SK-N-SH treated with all-trans-retinoic acid at 6 μM for 48 hours (cell line): ENCODE results near the gene KRTAP5-8.

ENCODE experiments used
- ATAC-seq: fragments of 200-7000 bp; cut with Tn5 transposase; 3 replicates; pipeline ENCODE4 v1.9.1; 2020; ENCODE audit warnings: mild to moderate bottlenecking, moderate library complexity
- ARNTL ChIP-seq: fragments of 450-650 bp; formaldehyde crosslinking; IDR thresholded peaks from 2 replicates; pipeline ENCODE4 v1.5.0; 2020; ENCODE audit warnings: low read depth, mild to moderate bottlenecking, moderate library complexity, borderline replicate concordance
- BACH2 ChIP-seq: fragments of 250-450 bp; sonication (Bioruptor Pico); IDR thresholded peaks from 2 replicates; pipeline ENCODE4 v1.9.0; 2021; ENCODE audit warnings: mild to moderate bottlenecking, borderline replicate concordance
- CSDC2 ChIP-seq: fragments of 250-450 bp; sonication (Bioruptor Pico); IDR thresholded peaks from 2 replicates; pipeline ENCODE4 v1.5.0; 2020; ENCODE audit warnings: mild to moderate bottlenecking, moderate library complexity
- ESRRG ChIP-seq: fragments of 250-450 bp; sonication (Bioruptor Pico); IDR thresholded peaks from 2 replicates; pipeline ENCODE4 v1.6.1; 2021; ENCODE audit warnings: mild to moderate bottlenecking
- GLIS3 ChIP-seq: fragments of 250-450 bp; sonication (Bioruptor Pico); IDR thresholded peaks from 2 replicates; pipeline ENCODE4 v1.5.0; 2020; ENCODE audit warnings: mild to moderate bottlenecking, moderate library complexity
- ISL1 ChIP-seq: fragments of 250-450 bp; sonication (Bioruptor Pico); IDR thresholded peaks from 2 replicates; pipeline ENCODE4 v2.1.2; 2022; ENCODE audit warnings: mild to moderate bottlenecking, moderate library complexity
- PPARA ChIP-seq: fragments of 250-450 bp; sonication (Bioruptor Pico); IDR thresholded peaks from 2 replicates; pipeline ENCODE4 v1.5.0; 2020; ENCODE audit warnings: mild to moderate bottlenecking, borderline replicate concordance
- RARB ChIP-seq: fragments of 250-450 bp; sonication (Bioruptor Pico); IDR thresholded peaks from 2 replicates; pipeline ENCODE4 v1.8.0; 2021; ENCODE audit warnings: mild to moderate bottlenecking, moderate library complexity
- SNAI2 ChIP-seq: fragments of 250-450 bp; sonication (Bioruptor Pico); IDR thresholded peaks from 2 replicates; pipeline ENCODE4 v1.5.0; 2020; ENCODE audit warnings: mild to moderate bottlenecking, moderate library complexity
- TCF4 ChIP-seq: fragments of 250-450 bp; sonication (Bioruptor Pico); IDR thresholded peaks from 2 replicates; pipeline ENCODE4 v1.8.0; 2021; ENCODE audit warnings: mild to moderate bottlenecking, moderate library complexity, borderline replicate concordance
- TOX ChIP-seq: fragments of 250-450 bp; sonication (Bioruptor Pico); IDR thresholded peaks from 2 replicates; pipeline ENCODE4 v1.8.0; 2021; ENCODE audit warnings: mild to moderate bottlenecking, moderate library complexity, borderline replicate concordance
- ZC3H10 ChIP-seq: fragments of 250-450 bp; sonication (Bioruptor Pico); IDR thresholded peaks from 2 replicates; pipeline ENCODE4 v1.5.1; 2021; ENCODE audit warnings: mild to moderate bottlenecking, moderate library complexity
- ZFP3 ChIP-seq: fragments of 250-450 bp; sonication (Bioruptor Pico); IDR thresholded peaks from 2 replicates; pipeline ENCODE4 v1.5.0; 2020; ENCODE audit warnings: mild to moderate bottlenecking, moderate library complexity
- ZFP30 ChIP-seq: fragments of 450-650 bp; formaldehyde crosslinking; IDR thresholded peaks from 2 replicates; pipeline ENCODE4 v1.5.0; 2022; ENCODE audit warnings: mild to moderate bottlenecking, moderate library complexity
- ZNF565 ChIP-seq: fragments of 450-650 bp; formaldehyde crosslinking; conservative IDR thresholded peaks from 2 replicates; pipeline ENCODE4 v1.5.0; 2020; ENCODE audit warnings: low read depth, mild to moderate bottlenecking, moderate library complexity
- ZNF70 ChIP-seq: fragments of 450-650 bp; formaldehyde crosslinking; IDR thresholded peaks from 2 replicates; pipeline ENCODE4 v1.5.0; 2020; ENCODE audit warnings: mild to moderate bottlenecking, moderate library complexity
- TF ChIP-seq, protein P1 (sequence below): fragments of 250-450 bp; sonication (Bioruptor Pico); IDR thresholded peaks from 2 replicates; pipeline ENCODE4 v1.5.1; 2021; ENCODE audit warnings: mild to moderate bottlenecking, moderate library complexity
- TF ChIP-seq, protein P2 (sequence below): fragments of 250-450 bp; sonication (Bioruptor Pico); IDR thresholded peaks from 2 replicates; pipeline ENCODE4 v1.5.0; 2020; ENCODE audit warnings: mild to moderate bottlenecking, moderate library complexity
- TF ChIP-seq, protein P3 (sequence below): fragments of 250-450 bp; sonication (Bioruptor Pico); IDR thresholded peaks from 2 replicates; pipeline ENCODE4 v1.8.0; 2020; ENCODE audit warnings: mild to moderate bottlenecking, moderate library complexity, borderline replicate concordance
- TF ChIP-seq, protein P4 (sequence below): fragments of 250-450 bp; sonication (Bioruptor Pico); IDR thresholded peaks from 2 replicates; pipeline ENCODE4 v1.5.1; 2020; ENCODE audit warnings: low read depth, mild to moderate bottlenecking, moderate library complexity
- TF ChIP-seq, protein P5 (sequence below): fragments of 250-450 bp; sonication (Bioruptor Pico); IDR thresholded peaks from 2 replicates; pipeline ENCODE4 v1.8.0; 2021; ENCODE audit warnings: low read depth, mild to moderate bottlenecking, moderate library complexity, borderline replicate concordance

Gene KRTAP5-8

DNA sequence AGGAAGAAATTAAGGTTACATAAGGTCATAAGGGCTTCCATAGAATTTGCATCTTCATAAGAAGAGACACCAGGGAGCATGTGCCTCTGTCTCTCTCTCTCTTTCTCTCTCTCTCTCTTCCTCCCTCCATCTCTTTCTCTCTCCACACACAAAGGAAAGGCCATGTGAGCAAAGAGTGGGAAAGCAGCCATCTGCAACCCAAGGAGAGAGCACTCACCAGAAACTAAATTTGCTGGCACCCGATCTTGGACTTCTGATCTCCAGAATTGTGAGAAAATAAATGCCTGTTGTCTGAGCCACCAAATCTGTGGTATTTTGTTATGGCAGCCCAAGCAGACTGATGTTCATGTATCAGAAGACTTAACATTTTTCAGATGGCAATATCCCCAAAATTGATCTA lies 21.2 kb downstream of the KRTAP5-8 start:
- ATAC-seq, result no peak

DNA sequence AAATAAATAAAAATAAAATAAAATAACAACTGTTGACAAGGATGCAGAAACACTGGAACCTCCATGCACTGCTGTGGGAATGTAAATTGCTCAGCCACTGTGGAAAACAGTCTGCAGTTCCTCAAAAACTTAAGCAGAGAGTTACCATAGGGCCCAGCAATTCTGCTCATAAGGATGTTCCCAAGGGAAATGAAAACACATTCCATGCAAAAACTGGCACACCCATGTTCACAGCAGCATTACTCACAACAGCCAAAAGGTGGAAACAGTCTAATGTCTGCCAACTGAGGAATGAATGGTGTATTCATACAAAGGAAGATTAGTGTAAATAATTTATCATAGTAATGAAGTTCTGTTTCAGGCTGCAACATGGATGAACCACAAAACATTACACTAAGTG lies 24.3 kb downstream of the KRTAP5-8 start:
- ATAC-seq, result no peak

More for the DNA sequence above, 21.2 kb downstream of the KRTAP5-8 start:
- no peak for TF ChIP-seq ZFP30 (CRISPR knock-in tag)
- TF ChIP-seq ESRRG (CRISPR knock-in tag), result no peak
- TF ChIP-seq ZFP3 (CRISPR knock-in tag), result no peak
- TF ChIP-seq, protein P1, sequence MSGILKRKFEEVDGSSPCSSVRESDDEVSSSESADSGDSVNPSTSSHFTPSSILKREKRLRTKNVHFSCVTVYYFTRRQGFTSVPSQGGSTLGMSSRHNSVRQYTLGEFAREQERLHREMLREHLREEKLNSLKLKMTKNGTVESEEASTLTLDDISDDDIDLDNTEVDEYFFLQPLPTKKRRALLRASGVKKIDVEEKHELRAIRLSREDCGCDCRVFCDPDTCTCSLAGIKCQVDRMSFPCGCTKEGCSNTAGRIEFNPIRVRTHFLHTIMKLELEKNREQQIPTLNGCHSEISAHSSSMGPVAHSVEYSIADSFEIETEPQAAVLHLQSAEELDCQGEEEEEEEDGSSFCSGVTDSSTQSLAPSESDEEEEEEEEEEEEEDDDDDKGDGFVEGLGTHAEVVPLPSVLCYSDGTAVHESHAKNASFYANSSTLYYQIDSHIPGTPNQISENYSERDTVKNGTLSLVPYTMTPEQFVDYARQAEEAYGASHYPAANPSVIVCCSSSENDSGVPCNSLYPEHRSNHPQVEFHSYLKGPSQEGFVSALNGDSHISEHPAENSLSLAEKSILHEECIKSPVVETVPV, result no peak
- TF ChIP-seq, protein P2, sequence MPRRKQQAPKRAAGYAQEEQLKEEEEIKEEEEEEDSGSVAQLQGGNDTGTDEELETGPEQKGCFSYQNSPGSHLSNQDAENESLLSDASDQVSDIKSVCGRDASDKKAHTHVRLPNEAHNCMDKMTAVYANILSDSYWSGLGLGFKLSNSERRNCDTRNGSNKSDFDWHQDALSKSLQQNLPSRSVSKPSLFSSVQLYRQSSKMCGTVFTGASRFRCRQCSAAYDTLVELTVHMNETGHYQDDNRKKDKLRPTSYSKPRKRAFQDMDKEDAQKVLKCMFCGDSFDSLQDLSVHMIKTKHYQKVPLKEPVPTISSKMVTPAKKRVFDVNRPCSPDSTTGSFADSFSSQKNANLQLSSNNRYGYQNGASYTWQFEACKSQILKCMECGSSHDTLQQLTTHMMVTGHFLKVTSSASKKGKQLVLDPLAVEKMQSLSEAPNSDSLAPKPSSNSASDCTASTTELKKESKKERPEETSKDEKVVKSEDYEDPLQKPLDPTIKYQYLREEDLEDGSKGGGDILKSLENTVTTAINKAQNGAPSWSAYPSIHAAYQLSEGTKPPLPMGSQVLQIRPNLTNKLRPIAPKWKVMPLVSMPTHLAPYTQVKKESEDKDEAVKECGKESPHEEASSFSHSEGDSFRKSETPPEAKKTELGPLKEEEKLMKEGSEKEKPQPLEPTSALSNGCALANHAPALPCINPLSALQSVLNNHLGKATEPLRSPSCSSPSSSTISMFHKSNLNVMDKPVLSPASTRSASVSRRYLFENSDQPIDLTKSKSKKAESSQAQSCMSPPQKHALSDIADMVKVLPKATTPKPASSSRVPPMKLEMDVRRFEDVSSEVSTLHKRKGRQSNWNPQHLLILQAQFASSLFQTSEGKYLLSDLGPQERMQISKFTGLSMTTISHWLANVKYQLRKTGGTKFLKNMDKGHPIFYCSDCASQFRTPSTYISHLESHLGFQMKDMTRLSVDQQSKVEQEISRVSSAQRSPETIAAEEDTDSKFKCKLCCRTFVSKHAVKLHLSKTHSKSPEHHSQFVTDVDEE (CRISPR knock-in tag), result no peak
- no peak for TF ChIP-seq PPARA (CRISPR knock-in tag)
- TF ChIP-seq GLIS3 (CRISPR knock-in tag), result no peak
- no peak for TF ChIP-seq SNAI2 (CRISPR knock-in tag)
- TF ChIP-seq, protein P3, sequence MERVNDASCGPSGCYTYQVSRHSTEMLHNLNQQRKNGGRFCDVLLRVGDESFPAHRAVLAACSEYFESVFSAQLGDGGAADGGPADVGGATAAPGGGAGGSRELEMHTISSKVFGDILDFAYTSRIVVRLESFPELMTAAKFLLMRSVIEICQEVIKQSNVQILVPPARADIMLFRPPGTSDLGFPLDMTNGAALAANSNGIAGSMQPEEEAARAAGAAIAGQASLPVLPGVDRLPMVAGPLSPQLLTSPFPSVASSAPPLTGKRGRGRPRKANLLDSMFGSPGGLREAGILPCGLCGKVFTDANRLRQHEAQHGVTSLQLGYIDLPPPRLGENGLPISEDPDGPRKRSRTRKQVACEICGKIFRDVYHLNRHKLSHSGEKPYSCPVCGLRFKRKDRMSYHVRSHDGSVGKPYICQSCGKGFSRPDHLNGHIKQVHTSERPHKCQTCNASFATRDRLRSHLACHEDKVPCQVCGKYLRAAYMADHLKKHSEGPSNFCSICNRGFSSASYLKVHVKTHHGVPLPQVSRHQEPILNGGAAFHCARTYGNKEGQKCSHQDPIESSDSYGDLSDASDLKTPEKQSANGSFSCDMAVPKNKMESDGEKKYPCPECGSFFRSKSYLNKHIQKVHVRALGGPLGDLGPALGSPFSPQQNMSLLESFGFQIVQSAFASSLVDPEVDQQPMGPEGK (CRISPR knock-in tag), result no peak
- TF ChIP-seq ARNTL (CRISPR knock-in tag), result no peak
- no peak for TF ChIP-seq ZNF565 (CRISPR knock-in tag)
- no peak for TF ChIP-seq BACH2

DNA sequence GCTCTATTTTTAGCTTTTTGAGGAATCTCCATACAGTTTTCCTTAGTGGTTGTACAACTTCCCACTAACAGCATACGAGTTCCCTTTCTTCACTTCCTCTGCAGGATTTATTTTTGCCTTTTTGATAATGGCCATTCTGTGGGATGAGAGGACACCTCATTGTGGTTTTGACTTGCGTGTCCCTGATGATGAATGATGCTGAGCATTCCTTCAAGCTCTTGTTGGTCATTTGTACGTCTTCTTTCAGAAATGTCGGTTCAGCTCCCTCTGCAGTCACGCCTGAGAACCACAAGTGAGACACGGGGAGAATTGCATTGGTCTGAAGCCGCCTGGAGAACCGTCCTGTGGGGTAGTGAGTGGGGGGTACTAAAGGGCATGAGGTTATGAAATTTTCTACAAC lies 25.6 kb downstream of the KRTAP5-8 start:
- peak; percentile 49; the same call in 1 of the 3 replicates for ATAC-seq
- TF ChIP-seq, protein P3 (CRISPR knock-in tag), result no peak
- TF ChIP-seq ZNF565 (CRISPR knock-in tag) (no peak), CSDC2 (CRISPR knock-in tag) (no peak), SNAI2 (CRISPR knock-in tag) (no peak), BACH2 (no peak), TCF4 (CRISPR knock-in tag) (no peak), ZC3H10 (CRISPR knock-in tag) (no peak), PPARA (CRISPR knock-in tag) (no peak), ZFP30 (CRISPR knock-in tag) (no peak), RARB (CRISPR knock-in tag) (no peak), TOX (CRISPR knock-in tag) (no peak)
- TF ChIP-seq, protein P4, sequence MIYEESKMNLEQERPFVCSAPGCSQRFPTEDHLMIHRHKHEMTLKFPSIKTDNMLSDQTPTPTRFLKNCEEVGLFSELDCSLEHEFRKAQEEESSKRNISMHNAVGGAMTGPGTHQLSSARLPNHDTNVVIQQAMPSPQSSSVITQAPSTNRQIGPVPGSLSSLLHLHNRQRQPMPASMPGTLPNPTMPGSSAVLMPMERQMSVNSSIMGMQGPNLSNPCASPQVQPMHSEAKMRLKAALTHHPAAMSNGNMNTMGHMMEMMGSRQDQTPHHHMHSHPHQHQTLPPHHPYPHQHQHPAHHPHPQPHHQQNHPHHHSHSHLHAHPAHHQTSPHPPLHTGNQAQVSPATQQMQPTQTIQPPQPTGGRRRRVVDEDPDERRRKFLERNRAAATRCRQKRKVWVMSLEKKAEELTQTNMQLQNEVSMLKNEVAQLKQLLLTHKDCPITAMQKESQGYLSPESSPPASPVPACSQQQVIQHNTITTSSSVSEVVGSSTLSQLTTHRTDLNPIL (CRISPR knock-in tag), result no peak
- TF ChIP-seq, protein P1, result no peak
- TF ChIP-seq, protein P2 (CRISPR knock-in tag), result no peak

More for the DNA sequence above, 24.3 kb downstream of the KRTAP5-8 start:
- TF ChIP-seq SNAI2 (CRISPR knock-in tag) (no peak), ESRRG (CRISPR knock-in tag) (no peak), ISL1 (CRISPR knock-in tag) (no peak), ZFP3 (CRISPR knock-in tag) (no peak), ZNF70 (CRISPR knock-in tag) (no peak), CSDC2 (CRISPR knock-in tag) (no peak)
- TF ChIP-seq, protein P5, sequence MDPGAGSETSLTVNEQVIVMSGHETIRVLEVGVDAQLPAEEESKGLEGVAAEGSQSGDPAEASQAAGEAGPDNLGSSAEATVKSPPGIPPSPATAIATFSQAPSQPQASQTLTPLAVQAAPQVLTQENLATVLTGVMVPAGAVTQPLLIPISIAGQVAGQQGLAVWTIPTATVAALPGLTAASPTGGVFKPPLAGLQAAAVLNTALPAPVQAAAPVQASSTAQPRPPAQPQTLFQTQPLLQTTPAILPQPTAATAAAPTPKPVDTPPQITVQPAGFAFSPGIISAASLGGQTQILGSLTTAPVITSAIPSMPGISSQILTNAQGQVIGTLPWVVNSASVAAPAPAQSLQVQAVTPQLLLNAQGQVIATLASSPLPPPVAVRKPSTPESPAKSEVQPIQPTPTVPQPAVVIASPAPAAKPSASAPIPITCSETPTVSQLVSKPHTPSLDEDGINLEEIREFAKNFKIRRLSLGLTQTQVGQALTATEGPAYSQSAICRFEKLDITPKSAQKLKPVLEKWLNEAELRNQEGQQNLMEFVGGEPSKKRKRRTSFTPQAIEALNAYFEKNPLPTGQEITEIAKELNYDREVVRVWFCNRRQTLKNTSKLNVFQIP, result no peak
